Astrocyte (in vitro differentiated cells and primary cell): Measurements from ENCODE around the gene RASSF3. TPM values are rescaled to one million over a fixed set of nuclear protein-coding genes. Genes with fewer than 3 reads are reported as not detected.

Experiments
- DNase-seq: peaks from one replicate; pipeline ENCODE4 v3.0.0-alpha.2; 2010; ENCODE audit warnings: low read depth
- FAIRE-seq: peaks from 2 replicates; lab custom pipeline; 2011; peaks lifted over from hg19 to GRCh38; lab: Jason Lieb, UNC
- H2AFZ ChIP-seq: 2 replicates; pipeline ENCODE4 v1.6.0; 2012; ENCODE audit warnings: low read depth, low read length, inconsistent platforms
- H3K27ac ChIP-seq: 2 replicates; pipeline ENCODE4 v1.5.1; 2011; ENCODE audit warnings: low read depth, low read length, inconsistent platforms
- H3K27me3 ChIP-seq: 2 replicates; pipeline ENCODE4 v1.6.0; 2011; ENCODE audit warnings: low read length, inconsistent platforms; ENCODE audit not compliant: insufficient read depth
- H3K36me3 ChIP-seq: 2 replicates; pipeline ENCODE4 v1.5.1; 2011; ENCODE audit warnings: low read length, inconsistent platforms; ENCODE audit not compliant: insufficient read depth
- H3K4me1 ChIP-seq: 2 replicates; pipeline ENCODE4 v1.5.1; 2011; ENCODE audit warnings: low read length, inconsistent platforms; ENCODE audit not compliant: insufficient read depth
- H3K4me2 ChIP-seq: 2 replicates; pipeline ENCODE4 v1.6.0; 2012; ENCODE audit warnings: low read length, inconsistent platforms
- H3K4me3 ChIP-seq: 2 replicates; pipeline ENCODE4 v1.5.1; 2011; ENCODE audit warnings: low read depth, mild to moderate bottlenecking, low read length, inconsistent platforms; ENCODE audit not compliant: insufficient read depth
- H3K79me2 ChIP-seq: 2 replicates; pipeline ENCODE4 v1.6.0; 2012; ENCODE audit warnings: mild to moderate bottlenecking, low read length, inconsistent platforms; ENCODE audit not compliant: insufficient read depth
- H3K9ac ChIP-seq: 2 replicates; pipeline ENCODE4 v1.6.0; 2012; ENCODE audit warnings: mild to moderate bottlenecking, low read length, inconsistent platforms
- H3K9me3 ChIP-seq: 2 replicates; pipeline ENCODE4 v1.5.1; 2012; ENCODE audit warnings: low read depth, mild to moderate bottlenecking, low read length, inconsistent platforms; ENCODE audit not compliant: insufficient read depth
- H4K20me1 ChIP-seq: 2 replicates; pipeline ENCODE4 v1.6.0; 2012; ENCODE audit warnings: low read length, inconsistent platforms; ENCODE audit not compliant: insufficient read depth
- H3K27ac Mint-ChIP-seq: one replicate; pipeline ENCODE4 v1.8.0; 2021; ENCODE audit warnings: mild to moderate bottlenecking, mixed read lengths; ENCODE audit not compliant: unreplicated experiment
- H3K27me3 Mint-ChIP-seq: one replicate; pipeline ENCODE4 v1.8.0; 2021; ENCODE audit warnings: low read depth, mixed read lengths; ENCODE audit not compliant: unreplicated experiment
- H3K36me3 Mint-ChIP-seq: one replicate; pipeline ENCODE4 v1.8.0; 2021; ENCODE audit warnings: low read depth, mixed read lengths; ENCODE audit not compliant: unreplicated experiment
- H3K4me1 Mint-ChIP-seq: one replicate; pipeline ENCODE4 v1.8.0; 2021; ENCODE audit warnings: low read depth, mixed read lengths; ENCODE audit not compliant: unreplicated experiment
- H3K4me3 Mint-ChIP-seq: one replicate; pipeline ENCODE4 v1.8.0; 2021; ENCODE audit warnings: mild to moderate bottlenecking, moderate library complexity, mixed read lengths; ENCODE audit not compliant: unreplicated experiment
- H3K9me3 Mint-ChIP-seq: one replicate; pipeline ENCODE4 v1.8.0; 2021; ENCODE audit warnings: mild to moderate bottlenecking, mixed read lengths; ENCODE audit not compliant: unreplicated experiment
- CTCF ChIP-seq: IDR thresholded peaks from 2 replicates; pipeline ENCODE4 v1.5.1; 2011; ENCODE audit warnings: low read depth, mild to moderate bottlenecking, inconsistent platforms, low read length, moderate library complexity; ENCODE audit not compliant: insufficient read depth
- EZH2 ChIP-seq: IDR thresholded peaks from 2 replicates; pipeline ENCODE4 v1.6.1; 2012; ENCODE audit warnings: mild to moderate bottlenecking, low read length, inconsistent platforms; ENCODE audit not compliant: insufficient read depth
- total RNA-seq: library from RNA; stranded (reverse); gene quantifications from 2 replicates; pipeline ENCODE4 v1.2.1, GENCODE V29; 2021

The RASSF3 gene
- total RNA-seq, 1 donor from 2014 or later, result 18.3 TPM

GRCh38 chr12:64634508-64635092, 24.3 kb downstream of the RASSF3 start:
- Histone ChIP-seq H3K9ac (no peak overlapping the region), H3K27me3 (no peaks in the 10 kb centered on the region), H3K27ac (no peak overlapping the region), H3K4me3 (no peak overlapping the region), H2AFZ (no peak overlapping the region), H3K4me1 (no peaks in the 10 kb centered on the region), H3K36me3 (no peaks in the 10 kb centered on the region), H3K4me2 (no peak overlapping the region), H4K20me1 (peaks cover 3% of the 10 kb centered on the region), H3K79me2 (peaks cover 59% of the 10 kb centered on the region), H3K9me3 (no peaks in the 10 kb centered on the region)
- Mint-ChIP-seq H3K4me3 (no peak overlapping the region), H3K27me3 (no peaks in the 10 kb centered on the region), H3K27ac (no peak overlapping the region), H3K36me3 (peaks cover 9% of the 10 kb centered on the region), H3K4me1 (peaks cover 9% of the 10 kb centered on the region), H3K9me3 (peaks cover 4% of the 10 kb centered on the region)
- TF ChIP-seq CTCF (no peak), EZH2 (no peak)
- DNase-seq (no peak), FAIRE-seq (no peak)

- Mint-ChIP-seq H3K9me3 (peaks cover 4% of the 10 kb centered on the region), H3K4me1 (peaks cover 9% of the 10 kb centered on the region), H3K36me3 (peaks cover 9% of the 10 kb centered on the region), H3K27ac (no peak overlapping the region), H3K4me3 (no peak overlapping the region), H3K27me3 (no peaks in the 10 kb centered on the region)
- H3K4me1 ChIP-seq, result no peaks in the 10 kb centered on the region
- peaks cover 6% of the 10 kb centered on the region for H4K20me1 ChIP-seq
- FAIRE-seq, result no peak
- DNase-seq, result no peak
- TF ChIP-seq EZH2 (no peak), CTCF (no peak)
- no peak overlapping the region for H3K9ac ChIP-seq
- no peak overlapping the region for H2AFZ ChIP-seq
- no peak overlapping the region for H3K27ac ChIP-seq
- H3K36me3 ChIP-seq, result no peaks in the 10 kb centered on the region
- no peaks in the 10 kb centered on the region for H3K27me3 ChIP-seq
- H3K4me2 ChIP-seq, result no peak overlapping the region
- peaks cover 62% of the 10 kb centered on the region for H3K79me2 ChIP-seq
- no peak overlapping the region for H3K4me3 ChIP-seq
- no peaks in the 10 kb centered on the region for H3K9me3 ChIP-seq
Observed at GRCh38 chr12:64635356-64635998, 25.2 kb downstream of the RASSF3 start.

GRCh38 chr12:64636856-64637255, 26.6 kb downstream of the RASSF3 start:
- Histone ChIP-seq H3K9ac (no peak overlapping the region), H3K36me3 (no peaks in the 10 kb centered on the region), H3K4me3 (no peak overlapping the region), H3K4me1 (no peaks in the 10 kb centered on the region), H2AFZ (no peak overlapping the region), H3K79me2 (peaks cover 61% of the 10 kb centered on the region), H3K27ac (no peak overlapping the region), H3K4me2 (no peak overlapping the region), H3K9me3 (no peaks in the 10 kb centered on the region), H3K27me3 (no peaks in the 10 kb centered on the region), H4K20me1 (peaks cover 6% of the 10 kb centered on the region)
- H3K27ac Mint-ChIP-seq, result no peak overlapping the region
- no peak for FAIRE-seq
- DNase-seq, result no peak
- peaks cover 4% of the 10 kb centered on the region for H3K9me3 Mint-ChIP-seq
- no peak overlapping the region for H3K4me3 Mint-ChIP-seq
- H3K36me3 Mint-ChIP-seq, result peaks cover 3% of the 10 kb centered on the region
- no peak for TF ChIP-seq EZH2
- TF ChIP-seq CTCF, result no peak
- no peaks in the 10 kb centered on the region for H3K27me3 Mint-ChIP-seq
- H3K4me1 Mint-ChIP-seq, result peaks cover 9% of the 10 kb centered on the region
